ENCODE results near the gene GPRC5B. TPM values are rescaled to one million over a fixed set of nuclear protein-coding genes. Genes with fewer than 3 reads are reported as not detected.

GPRC5B gene
- total RNA-seq, 1 experiment from 2014 or later: 0.88 TPM

GRCh38 chr16:19901164-19901563 lies 16.5 kb upstream of the GPRC5B start:
- DNase-seq (ENCODE audit: low spot score): no peak
- in situ Hi-C loops (cut with HindIII; ENCODE audit: low sequenced_read_pairs): no loop called here

GRCh38 chr16:19899605-19899955 lies 14.9 kb upstream of the GPRC5B start:
- in situ Hi-C loops (cut with HindIII; ENCODE audit: low sequenced_read_pairs): loop anchor here (25.0 kb wide), 1 partner anchor 287 kb away; no protein-coding TSS in a partner anchor
- no peak for DNase-seq (ENCODE audit: low spot score)

- peak; percentile 57 for DNase-seq (ENCODE audit: low spot score)
- in situ Hi-C loops (cut with HindIII; ENCODE audit: low sequenced_read_pairs): loop anchor here (25.0 kb wide), 1 partner anchor 287 kb away; no protein-coding TSS in a partner anchor
Observed at GRCh38 chr16:19898924-19899604, 14.4 kb upstream of the GPRC5B start.

GRCh38 chr16:19898166-19898565 lies 13.5 kb upstream of the GPRC5B start:
- no peak for DNase-seq (ENCODE audit: low spot score)
- in situ Hi-C loops (cut with HindIII; ENCODE audit: low sequenced_read_pairs): loop anchor here (25.0 kb wide), 1 partner anchor 286 kb away; no protein-coding TSS in a partner anchor

- DNase-seq (ENCODE audit: low spot score): no peak
- in situ Hi-C loops (cut with HindIII; ENCODE audit: low sequenced_read_pairs): loop anchor here (25.0 kb wide), 1 partner anchor 285 kb away; no protein-coding TSS in a partner anchor
Observed at GRCh38 chr16:19896951-19897350, 12.3 kb upstream of the GPRC5B start.

- in situ Hi-C loops (cut with HindIII; ENCODE audit: low sequenced_read_pairs): loop anchor here (25.0 kb wide), 1 partner anchor 282 kb away; no protein-coding TSS in a partner anchor
- DNase-seq (ENCODE audit: low spot score): no peak
Observed at GRCh38 chr16:19894586-19894985, 9.9 kb upstream of the GPRC5B start.

- DNase-seq (ENCODE audit: low spot score): no peak
Observed at GRCh38 chr16:19892902-19893301, 8.3 kb upstream of the GPRC5B start.

DNA sequence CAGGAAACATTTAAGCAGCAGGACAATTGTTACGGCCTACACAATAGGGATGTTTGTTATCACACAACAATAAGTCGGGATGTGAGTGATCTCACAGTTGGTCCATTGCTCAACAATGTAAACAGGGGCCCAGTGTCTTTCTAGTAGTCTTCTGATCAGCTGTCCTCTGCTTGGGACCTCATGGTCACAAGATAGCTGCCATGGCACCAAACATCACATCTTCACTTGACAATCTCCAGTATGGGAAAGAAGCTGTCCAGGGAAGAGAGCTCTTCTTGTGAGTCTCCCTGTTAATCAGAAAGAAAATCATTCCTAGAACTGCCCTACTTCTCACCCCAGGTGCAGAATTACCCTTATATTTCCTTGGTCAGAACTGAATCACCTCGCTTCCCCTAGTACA lies 6.3 kb upstream of the GPRC5B start:
- in situ Hi-C loops (cut with HindIII; ENCODE audit: low sequenced_read_pairs): loop anchor here (25.0 kb wide), 1 partner anchor 279 kb away; no protein-coding TSS in a partner anchor
- DNase-seq (ENCODE audit: low spot score): no peak

More at GRCh38 chr16:19892902-19893301, 8.3 kb upstream of the GPRC5B start:
- in situ Hi-C loops (cut with HindIII; ENCODE audit: low sequenced_read_pairs): loop anchor here (25.0 kb wide), 1 partner anchor 281 kb away; no protein-coding TSS in a partner anchor

GRCh38 chr16:19888834-19889233 lies 4.2 kb upstream of the GPRC5B start:
- no peak for DNase-seq (ENCODE audit: low spot score)
- in situ Hi-C loops (cut with HindIII; ENCODE audit: low sequenced_read_pairs): loop anchor here (25.0 kb wide), 1 partner anchor 277 kb away; no protein-coding TSS in a partner anchor

- DNase-seq (ENCODE audit: low spot score): peak; percentile 83
- in situ Hi-C loops (cut with HindIII; ENCODE audit: low sequenced_read_pairs): loop anchor here (25.0 kb wide), 1 partner anchor 274 kb away; no protein-coding TSS in a partner anchor
Observed at GRCh38 chr16:19886073-19886941, 1.7 kb upstream of the GPRC5B start.

- no peak for DNase-seq (ENCODE audit: low spot score)
- in situ Hi-C loops (cut with HindIII; ENCODE audit: low sequenced_read_pairs): loop anchor here (25.0 kb wide), 1 partner anchor 273 kb away; no protein-coding TSS in a partner anchor
Observed at GRCh38 chr16:19885451-19886072, 914 bp upstream of the GPRC5B start.

DNA sequence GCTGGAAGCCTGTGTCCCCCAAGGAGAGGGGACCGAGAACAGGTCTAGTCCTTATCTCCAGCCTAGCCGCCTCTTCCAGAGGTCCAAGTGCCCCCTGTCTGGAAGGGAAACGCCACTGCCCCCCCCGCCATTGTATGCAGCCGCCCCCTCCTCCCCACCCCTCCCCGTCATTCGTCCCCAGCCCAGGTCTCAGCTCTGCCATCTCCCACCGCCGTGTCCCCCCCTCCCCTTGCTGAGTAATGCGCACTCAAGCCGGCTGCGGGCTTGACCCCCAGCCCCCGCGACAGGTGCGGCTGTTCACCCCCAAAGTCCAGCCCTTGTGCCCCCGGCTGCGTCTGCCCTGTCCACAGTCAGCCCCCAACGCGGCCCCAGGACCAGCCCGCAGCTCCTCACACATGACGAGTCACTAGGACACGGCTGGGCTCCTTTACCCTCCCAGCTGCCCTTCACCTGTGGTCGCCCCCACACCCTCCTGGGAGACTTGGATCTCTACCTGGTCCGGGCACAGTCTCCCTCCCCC lies 622 bp downstream of the GPRC5B start:
- in situ Hi-C loops (cut with HindIII; ENCODE audit: low sequenced_read_pairs): loop anchor here (25.0 kb wide), 1 partner anchor 272 kb away; no protein-coding TSS in a partner anchor
- no peak for DNase-seq (ENCODE audit: low spot score)

GRCh38 chr16:19883296-19883965 lies 1.2 kb downstream of the GPRC5B start:
- DNase-seq (ENCODE audit: low spot score): peak; percentile 86

GRCh38 chr16:19882646-19883045 lies 2.0 kb downstream of the GPRC5B start:
- DNase-seq (ENCODE audit: low spot score): peak; percentile 63

More at GRCh38 chr16:19883296-19883965, 1.2 kb downstream of the GPRC5B start:
- in situ Hi-C loops (cut with HindIII; ENCODE audit: low sequenced_read_pairs): loop anchor here (25.0 kb wide), 1 partner anchor 271 kb away; no protein-coding TSS in a partner anchor

GRCh38 chr16:19882186-19882585 lies 2.5 kb downstream of the GPRC5B start:
- peak; percentile 63 for DNase-seq (ENCODE audit: low spot score)

More at GRCh38 chr16:19882646-19883045, 2.0 kb downstream of the GPRC5B start:
- in situ Hi-C loops (cut with HindIII; ENCODE audit: low sequenced_read_pairs): loop anchor here (25.0 kb wide), 1 partner anchor 270 kb away; no protein-coding TSS in a partner anchor

GRCh38 chr16:19881783-19882182 lies 2.9 kb downstream of the GPRC5B start:
- DNase-seq (ENCODE audit: low spot score): no peak
- in situ Hi-C loops (cut with HindIII; ENCODE audit: low sequenced_read_pairs): loop anchor here (25.0 kb wide), 1 partner anchor 269 kb away; no protein-coding TSS in a partner anchor

More at GRCh38 chr16:19882186-19882585, 2.5 kb downstream of the GPRC5B start:
- in situ Hi-C loops (cut with HindIII; ENCODE audit: low sequenced_read_pairs): loop anchor here (25.0 kb wide), 1 partner anchor 270 kb away; no protein-coding TSS in a partner anchor

DNA sequence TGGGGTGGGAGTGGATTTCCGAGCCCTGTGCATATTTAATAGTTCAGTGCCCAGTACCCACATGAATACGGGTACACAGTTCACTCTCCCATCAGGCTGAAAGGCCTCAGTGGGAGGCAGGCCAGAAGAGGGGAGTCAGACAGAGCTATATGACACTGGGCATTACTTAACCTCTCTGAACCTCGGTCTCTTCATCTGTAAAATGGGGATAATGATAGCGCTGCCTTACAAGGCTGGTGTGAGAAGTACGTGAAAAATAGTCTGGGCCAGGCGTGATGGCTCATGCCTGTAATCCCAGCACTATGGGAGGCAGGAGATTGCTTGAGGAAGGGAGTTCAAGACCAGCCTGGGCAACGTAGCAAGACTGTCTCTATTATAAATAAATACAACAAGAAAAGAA lies 3.6 kb downstream of the GPRC5B start:
- in situ Hi-C loops (cut with HindIII; ENCODE audit: low sequenced_read_pairs): loop anchor here (25.0 kb wide), 1 partner anchor 269 kb away; no protein-coding TSS in a partner anchor
- no peak for DNase-seq (ENCODE audit: low spot score)
